SK-MEL-5 (cell line): ENCODE results near the gene OTOP2. TPM values are rescaled to one million over a fixed set of nuclear protein-coding genes. Genes with fewer than 3 reads are reported as not detected.
"Not testable (repeated sequence)": the region's sequence is repeated elsewhere in the genome, so short reads cannot be mapped to it uniquely, and the experiment has no call there.

Experiments
- DNase-seq: peaks from one replicate; pipeline ENCODE4 v3.0.0-alpha.2; 2016; ENCODE audit warnings: low read depth, low spot score
- in situ Hi-C: cut with HindIII; loops from 2 replicates; pipeline ENCODE4 v1.10.0; 2016; ENCODE audit warnings: low sequenced_read_pairs, high pct_unique_total_duplicates, low pct_unique_long_range_greater_than_20kb
- total RNA-seq: library from RNA; depleted of rRNA; stranded (reverse); fragments of >200 nt; shearing (Covaris generic); gene quantifications from 2 replicates; pipeline ENCODE4 v1.2.3, GENCODE V29; 2014

OTOP2 gene
- total RNA-seq, 1 experiment from 2014 or later, result not detected

GRCh38 chr17:74959826-74960515, 35.9 kb downstream of the OTOP2 start:
- in situ Hi-C loops, result no loop called here
- DNase-seq, result peak; percentile 45

GRCh38 chr17:74960570-74961342, 36.7 kb downstream of the OTOP2 start:
- peak; percentile 84 for DNase-seq
- in situ Hi-C loops, result no loop called here

GRCh38 chr17:74961657-74962350, 37.7 kb downstream of the OTOP2 start:
- peak; percentile 94 for DNase-seq
- in situ Hi-C loops, result no loop called here

GRCh38 chr17:74962622-74963394, 38.7 kb downstream of the OTOP2 start:
- no peak for DNase-seq
- in situ Hi-C loops, result no loop called here

- no peak for DNase-seq
- in situ Hi-C loops, result no loop called here
Observed at GRCh38 chr17:74963656-74964055, 39.6 kb downstream of the OTOP2 start.

- DNase-seq, result no peak
- in situ Hi-C loops, result no loop called here
Observed at GRCh38 chr17:74964246-74964761, 40.2 kb downstream of the OTOP2 start.

- no peak for DNase-seq
- in situ Hi-C loops, result no loop called here
Observed at GRCh38 chr17:74964988-74965622, 41.0 kb downstream of the OTOP2 start.

- DNase-seq, result no peak
- in situ Hi-C loops, result no loop called here
Observed at GRCh38 chr17:74968361-74968780, 44.3 kb downstream of the OTOP2 start.

- in situ Hi-C loops, DNase-seq: not testable (repeated sequence)
Observed at GRCh38 chr17:74969501-74969900, 45.4 kb downstream of the OTOP2 start.

- in situ Hi-C loops, result no loop called here
- no peak for DNase-seq
Observed at GRCh38 chr17:74970395-74970794, 46.3 kb downstream of the OTOP2 start.

- in situ Hi-C loops, result no loop called here
- DNase-seq, result no peak
Observed at GRCh38 chr17:74971069-74971841, 47.2 kb downstream of the OTOP2 start.

- no peak for DNase-seq
- in situ Hi-C loops, result no loop called here
Observed at GRCh38 chr17:74971842-74972106, 47.7 kb downstream of the OTOP2 start.

GRCh38 chr17:74972107-74972972, 48.3 kb downstream of the OTOP2 start, which contains the start of gene HID1:
TSS of gene HID1 (minus strand) at chr17:74972759. CDS start at chr17:74972656, 103 bp downstream.
- DNase-seq, result peak; percentile 38
- in situ Hi-C loops, result no loop called here

GRCh38 chr17:74972973-74973328, 48.9 kb downstream of the OTOP2 start:
- in situ Hi-C loops, result no loop called here
- DNase-seq, result no peak

- in situ Hi-C loops, result no loop called here
- no peak for DNase-seq
Observed at GRCh38 chr17:74975943-74976342, 51.9 kb downstream of the OTOP2 start.

- no peak for DNase-seq
- in situ Hi-C loops, result no loop called here
Observed at GRCh38 chr17:74977802-74978201, 53.7 kb downstream of the OTOP2 start.
